Measurements from ENCODE around the gene DCC.

The DCC gene

GRCh38 chr18:52920665-52921064 is 580.7 kb downstream of the DCC start:
- intact Hi-C loops (cut with DNase I) = no loop called here

GRCh38 chr18:52933356-52933755 is 593.4 kb downstream of the DCC start:
- intact Hi-C loops (cut with DNase I) = no loop called here

More at GRCh38 chr18:52920665-52921064, 580.7 kb downstream of the DCC start:
- DNase-seq = no peak

GRCh38 chr18:52936931-52937330 is 596.9 kb downstream of the DCC start:
- intact Hi-C loops (cut with DNase I) = no loop called here
- DNase-seq = no peak

More at GRCh38 chr18:52933356-52933755, 593.4 kb downstream of the DCC start:
- DNase-seq = no peak

- no peak for DNase-seq
- intact Hi-C loops (cut with DNase I) = no loop called here
Measured at GRCh38 chr18:52937840-52938239, 597.8 kb downstream of the DCC start.

- intact Hi-C loops (cut with DNase I) = no loop called here
- DNase-seq = no peak
Measured at GRCh38 chr18:52945552-52945951, 605.6 kb downstream of the DCC start.

GRCh38 chr18:52948868-52949444 is 609.0 kb downstream of the DCC start:
- intact Hi-C loops (cut with DNase I) = no loop called here
- DNase-seq = no peak

GRCh38 chr18:52950155-52950554 is 610.2 kb downstream of the DCC start:
- intact Hi-C loops (cut with DNase I) = no loop called here
- no peak for DNase-seq

- no peak for DNase-seq
- intact Hi-C loops (cut with DNase I) = no loop called here
Measured at GRCh38 chr18:52953387-52953786, 613.4 kb downstream of the DCC start.

- intact Hi-C loops (cut with DNase I) = no loop called here
- DNase-seq = no peak
Measured at GRCh38 chr18:52963481-52963880, 623.5 kb downstream of the DCC start.

GRCh38 chr18:52970686-52971085 is 630.7 kb downstream of the DCC start:
- intact Hi-C loops (cut with DNase I) = no loop called here

GRCh38 chr18:52971097-52971496 is 631.1 kb downstream of the DCC start:
- no peak for DNase-seq
- intact Hi-C loops (cut with DNase I) = no loop called here

More at GRCh38 chr18:52970686-52971085, 630.7 kb downstream of the DCC start:
- no peak for DNase-seq

GRCh38 chr18:52979892-52980291 is 639.9 kb downstream of the DCC start:
- peak; percentile 21 to 88 (median 66) for DNase-seq
- intact Hi-C loops (cut with DNase I) = no loop called here

- no peak for DNase-seq
Measured at GRCh38 chr18:52991246-52991645, 651.2 kb downstream of the DCC start.

GRCh38 chr18:52992041-52992440 is 652.0 kb downstream of the DCC start:
- intact Hi-C loops (cut with DNase I) = no loop called here
- no peak for DNase-seq

More at GRCh38 chr18:52991246-52991645, 651.2 kb downstream of the DCC start:
- intact Hi-C loops (cut with DNase I) = no loop called here

GRCh38 chr18:52995875-52996274 is 655.9 kb downstream of the DCC start:
- intact Hi-C loops (cut with DNase I) = no loop called here
- no peak for DNase-seq

GRCh38 chr18:52999633-53000032 is 659.6 kb downstream of the DCC start:
- intact Hi-C loops (cut with DNase I) = no loop called here
- no peak for DNase-seq

- intact Hi-C loops (cut with DNase I) = no loop called here
- DNase-seq = no peak
Measured at GRCh38 chr18:53004798-53005197, 664.8 kb downstream of the DCC start.

- intact Hi-C loops (cut with DNase I) = no loop called here
- DNase-seq = no peak
Measured at GRCh38 chr18:53018791-53019190, 678.8 kb downstream of the DCC start.

- intact Hi-C loops (cut with DNase I) = no loop called here
- DNase-seq = no peak
Measured at GRCh38 chr18:53025247-53025646, 685.2 kb downstream of the DCC start.

- intact Hi-C loops (cut with DNase I) = no loop called here
- no peak for DNase-seq
Measured at GRCh38 chr18:53028565-53028964, 688.6 kb downstream of the DCC start.

- no peak for DNase-seq
Measured at GRCh38 chr18:53033128-53033527, 693.1 kb downstream of the DCC start.

GRCh38 chr18:53038608-53039007 is 698.6 kb downstream of the DCC start:
- intact Hi-C loops (cut with DNase I) = no loop called here
- DNase-seq = no peak

More at GRCh38 chr18:53033128-53033527, 693.1 kb downstream of the DCC start:
- intact Hi-C loops (cut with DNase I) = no loop called here
